Prostate gland (tissue), 2 donors: ENCODE data around the gene ILRUN.

Experiments
- CTCF ChIP-seq, 4 experiments: fragments of 200-600 bp in 2 of 4; fragments of 450-650 bp in 2 of 4; sonication (generic) in 2 of 4; IDR thresholded peaks; 1 replicate in 3 of 4; 2 replicates in 1 of 4; pipeline ENCODE4 v1.5.1; 2016 to 2019; ENCODE audit warnings: antibody characterized with exemption in 4 of 4, mild to moderate bottlenecking in 2 of 4, moderate library complexity in 2 of 4
- POLR2A ChIP-seq: fragments of 450-650 bp; IDR thresholded peaks from one replicate; pipeline ENCODE4 v1.6.1; 2016; ENCODE audit warnings: antibody characterized with exemption, mild to moderate bottlenecking
- POLR2AphosphoS5 ChIP-seq: sonication (generic); formaldehyde crosslinking; IDR thresholded peaks from one replicate; pipeline ENCODE4 v1.6.1; 2017; ENCODE audit warnings: antibody characterized with exemption

- no peak for TF ChIP-seq POLR2A
- no peak for TF ChIP-seq CTCF (IDR thresholded peaks at IDR 0.05)
- TF ChIP-seq POLR2AphosphoS5: no peak
Measured at GRCh38 chr6:34680802-34681515, 15.6 kb downstream of the ILRUN start.
